ENCODE results near the gene RYR3. TPM values are rescaled to one million over a fixed set of nuclear protein-coding genes. Genes with fewer than 3 reads are reported as not detected.

Gene RYR3
- total RNA-seq, 1 donor from 2014 or later, result 1.5 TPM

DNA sequence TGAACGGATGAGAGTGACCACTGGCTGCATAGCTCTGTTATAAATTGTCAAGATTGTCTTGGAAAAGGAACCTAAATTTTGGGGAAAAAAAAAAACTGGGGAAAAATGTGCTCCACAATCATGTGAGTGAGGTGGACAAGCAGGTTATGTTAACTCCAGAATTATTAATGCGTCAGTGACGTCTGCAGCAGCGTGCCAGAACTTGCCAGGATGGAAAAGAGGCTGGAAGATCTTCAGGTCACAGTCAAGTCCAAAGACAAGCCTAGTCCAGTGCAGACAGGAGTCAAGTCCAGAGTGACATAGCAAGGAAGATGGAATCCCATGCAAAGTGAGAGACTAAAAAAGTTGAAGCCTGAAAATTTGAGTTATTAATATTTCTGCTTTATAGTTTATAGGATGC is 140.6 kb downstream of the RYR3 start:
- no peaks in the 10 kb centered on the region for H4K20me1 ChIP-seq (ENCODE audit: insufficient read depth, low read length)
- H3K4me1 Mint-ChIP-seq (ENCODE audit: low read depth, unreplicated experiment), result no peaks in the 10 kb centered on the region
- no peak overlapping the region for H3K27ac ChIP-seq (ENCODE audit: low read depth, low read length)
- no peak for DNase-seq (ENCODE audit: low read depth)
- no peak overlapping the region for H3K9ac ChIP-seq (ENCODE audit: low read length)
- no peaks in the 10 kb centered on the region for H3K9me3 Mint-ChIP-seq (ENCODE audit: unreplicated experiment)
- H3K4me2 ChIP-seq (ENCODE audit: low read length), result no peak overlapping the region
- no peak overlapping the region for H2AFZ ChIP-seq (ENCODE audit: low read depth, low read length)
- no peak for FAIRE-seq
- no peak overlapping the region for H3K27ac Mint-ChIP-seq (ENCODE audit: unreplicated experiment)
- peaks cover 7% of the 10 kb centered on the region for H3K27me3 Mint-ChIP-seq (ENCODE audit: low read depth, unreplicated experiment)
- H3K36me3 Mint-ChIP-seq (ENCODE audit: low read depth, unreplicated experiment), result no peaks in the 10 kb centered on the region
- no peaks in the 10 kb centered on the region for H3K27me3 ChIP-seq (ENCODE audit: insufficient read depth, low read length)
- no peaks in the 10 kb centered on the region for H3K4me1 ChIP-seq (ENCODE audit: insufficient read depth, low read length)
- no peaks in the 10 kb centered on the region for H3K9me3 ChIP-seq (ENCODE audit: insufficient read depth, low read depth, low read length)
- H3K4me3 Mint-ChIP-seq (ENCODE audit: unreplicated experiment), result no peak overlapping the region
- no peak overlapping the region for H3K4me3 ChIP-seq (ENCODE audit: insufficient read depth, low read depth, low read length)
- H3K36me3 ChIP-seq (ENCODE audit: insufficient read depth, low read length), result no peaks in the 10 kb centered on the region
- no peak for TF ChIP-seq CTCF (IDR thresholded peaks at IDR 0.05; ENCODE audit: insufficient read depth, low read depth, low read length)
- no peak for TF ChIP-seq EZH2 (IDR thresholded peaks at IDR 0.05; ENCODE audit: insufficient read depth, low read length)
- H3K79me2 ChIP-seq (ENCODE audit: insufficient read depth, low read length), result no peaks in the 10 kb centered on the region

DNA sequence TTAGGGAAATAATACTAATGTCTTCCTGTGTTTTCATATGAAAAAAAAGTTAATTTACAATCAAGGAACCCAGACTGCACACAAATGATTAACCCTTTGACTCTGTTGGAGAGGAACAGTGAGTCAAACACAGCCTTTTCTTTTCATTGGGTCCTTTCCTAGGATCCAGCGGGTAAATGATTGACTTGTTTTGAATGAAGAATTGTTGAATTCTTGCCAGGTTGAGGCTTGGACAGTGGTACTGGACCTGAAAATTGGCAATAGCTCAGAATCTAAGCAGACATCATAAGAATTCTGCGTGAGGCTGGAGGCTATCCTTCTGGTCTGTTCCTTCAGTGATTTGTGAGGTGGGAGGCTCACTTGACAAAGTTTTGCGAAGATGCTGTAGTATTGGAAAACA is 143.0 kb downstream of the RYR3 start:
- no peaks in the 10 kb centered on the region for H3K36me3 Mint-ChIP-seq (ENCODE audit: low read depth, unreplicated experiment)
- Histone ChIP-seq H3K27me3 (ENCODE audit: insufficient read depth, low read length) (no peaks in the 10 kb centered on the region), H3K79me2 (ENCODE audit: insufficient read depth, low read length) (no peaks in the 10 kb centered on the region), H3K9me3 (ENCODE audit: insufficient read depth, low read depth, low read length) (no peaks in the 10 kb centered on the region), H2AFZ (ENCODE audit: low read depth, low read length) (no peak overlapping the region), H4K20me1 (ENCODE audit: insufficient read depth, low read length) (no peaks in the 10 kb centered on the region), H3K4me3 (ENCODE audit: insufficient read depth, low read depth, low read length) (no peak overlapping the region), H3K4me1 (ENCODE audit: insufficient read depth, low read length) (no peaks in the 10 kb centered on the region), H3K27ac (ENCODE audit: low read depth, low read length) (no peak overlapping the region), H3K4me2 (ENCODE audit: low read length) (no peak overlapping the region), H3K36me3 (ENCODE audit: insufficient read depth, low read length) (no peaks in the 10 kb centered on the region), H3K9ac (ENCODE audit: low read length) (no peak overlapping the region)
- no peak overlapping the region for H3K4me3 Mint-ChIP-seq (ENCODE audit: unreplicated experiment)
- no peaks in the 10 kb centered on the region for H3K4me1 Mint-ChIP-seq (ENCODE audit: low read depth, unreplicated experiment)
- no peak for DNase-seq (ENCODE audit: low read depth)
- TF ChIP-seq EZH2 (IDR thresholded peaks at IDR 0.05; ENCODE audit: insufficient read depth, low read length), result no peak
- no peak for TF ChIP-seq CTCF (IDR thresholded peaks at IDR 0.05; ENCODE audit: insufficient read depth, low read depth, low read length)
- no peak for FAIRE-seq
- H3K27me3 Mint-ChIP-seq (ENCODE audit: low read depth, unreplicated experiment), result peaks cover 7% of the 10 kb centered on the region
- no peak overlapping the region for H3K27ac Mint-ChIP-seq (ENCODE audit: unreplicated experiment)
- no peaks in the 10 kb centered on the region for H3K9me3 Mint-ChIP-seq (ENCODE audit: unreplicated experiment)

DNA sequence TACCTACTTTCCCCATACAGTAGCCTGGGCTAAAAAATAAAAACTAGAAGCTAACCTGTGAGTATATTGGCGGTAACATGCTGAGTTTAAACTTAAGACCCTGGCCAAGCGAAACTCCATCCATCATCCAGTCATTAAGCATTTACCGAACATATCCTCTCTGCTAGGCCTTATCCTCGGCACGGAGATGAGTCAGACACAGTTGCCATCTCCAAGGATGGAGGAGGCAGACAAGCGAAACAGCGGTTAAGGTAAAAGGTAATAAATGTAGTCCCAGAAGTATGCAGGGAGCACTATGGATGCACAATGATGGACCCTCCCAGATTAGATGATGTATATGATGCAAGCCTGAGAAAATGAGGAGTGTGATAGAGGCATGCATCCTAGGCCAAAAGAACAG is 143.6 kb downstream of the RYR3 start:
- peaks cover 7% of the 10 kb centered on the region for H3K27me3 Mint-ChIP-seq (ENCODE audit: low read depth, unreplicated experiment)
- no peak overlapping the region for H2AFZ ChIP-seq (ENCODE audit: low read depth, low read length)
- no peak overlapping the region for H3K4me3 ChIP-seq (ENCODE audit: insufficient read depth, low read depth, low read length)
- H3K79me2 ChIP-seq (ENCODE audit: insufficient read depth, low read length), result no peaks in the 10 kb centered on the region
- H3K4me3 Mint-ChIP-seq (ENCODE audit: unreplicated experiment), result no peak overlapping the region
- H3K36me3 ChIP-seq (ENCODE audit: insufficient read depth, low read length), result no peaks in the 10 kb centered on the region
- no peak for FAIRE-seq
- no peak overlapping the region for H3K27ac Mint-ChIP-seq (ENCODE audit: unreplicated experiment)
- H3K4me1 Mint-ChIP-seq (ENCODE audit: low read depth, unreplicated experiment), result no peaks in the 10 kb centered on the region
- H3K9me3 Mint-ChIP-seq (ENCODE audit: unreplicated experiment), result no peaks in the 10 kb centered on the region
- H4K20me1 ChIP-seq (ENCODE audit: insufficient read depth, low read length), result no peaks in the 10 kb centered on the region
- H3K4me2 ChIP-seq (ENCODE audit: low read length), result no peak overlapping the region
- TF ChIP-seq EZH2 (IDR thresholded peaks at IDR 0.05; ENCODE audit: insufficient read depth, low read length) (no peak), CTCF (IDR thresholded peaks at IDR 0.05; ENCODE audit: insufficient read depth, low read depth, low read length) (no peak)
- H3K36me3 Mint-ChIP-seq (ENCODE audit: low read depth, unreplicated experiment), result no peaks in the 10 kb centered on the region
- H3K9ac ChIP-seq (ENCODE audit: low read length), result no peak overlapping the region
- H3K27me3 ChIP-seq (ENCODE audit: insufficient read depth, low read length), result no peaks in the 10 kb centered on the region
- no peak overlapping the region for H3K27ac ChIP-seq (ENCODE audit: low read depth, low read length)
- H3K4me1 ChIP-seq (ENCODE audit: insufficient read depth, low read length), result no peaks in the 10 kb centered on the region
- H3K9me3 ChIP-seq (ENCODE audit: insufficient read depth, low read depth, low read length), result no peaks in the 10 kb centered on the region
- DNase-seq (ENCODE audit: low read depth), result no peak

All from astrocyte (in vitro differentiated cells and primary cell).